ENCODE results near the gene VWC2L.

GRCh38 chr2:214575465-214575864, 164.6 kb downstream of the VWC2L start:
- TF ChIP-seq CTCF (IDR thresholded peaks at IDR 0.05) (no peak), EZH2 (IDR thresholded peaks at IDR 0.05; ENCODE audit: borderline replicate concordance, insufficient read depth, low read depth, low read length, poor library complexity, severe bottlenecking) (no peak)

Data from B cell (primary cell).